ENCODE results near the gene SCO2.

DNA sequence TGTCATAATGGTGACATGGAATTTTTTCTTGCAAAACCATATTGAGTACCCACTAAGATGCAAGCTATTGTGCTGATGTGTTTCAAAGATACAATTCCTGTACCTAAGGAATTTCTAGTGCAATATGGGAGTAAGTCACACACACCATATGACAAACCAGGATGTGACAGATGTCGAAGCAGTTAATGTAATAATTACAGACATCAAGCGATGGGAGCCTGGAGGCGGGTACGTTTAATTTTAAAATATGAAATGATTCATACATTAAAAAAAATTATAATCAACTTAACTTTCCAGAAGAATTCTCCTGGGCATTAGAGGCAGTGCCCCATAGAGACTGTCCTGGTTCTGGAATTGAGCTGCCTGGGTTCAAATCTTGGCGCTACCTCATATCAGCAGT lies 31.3 kb upstream of the SCO2 start:
- TF ChIP-seq, protein P1, sequence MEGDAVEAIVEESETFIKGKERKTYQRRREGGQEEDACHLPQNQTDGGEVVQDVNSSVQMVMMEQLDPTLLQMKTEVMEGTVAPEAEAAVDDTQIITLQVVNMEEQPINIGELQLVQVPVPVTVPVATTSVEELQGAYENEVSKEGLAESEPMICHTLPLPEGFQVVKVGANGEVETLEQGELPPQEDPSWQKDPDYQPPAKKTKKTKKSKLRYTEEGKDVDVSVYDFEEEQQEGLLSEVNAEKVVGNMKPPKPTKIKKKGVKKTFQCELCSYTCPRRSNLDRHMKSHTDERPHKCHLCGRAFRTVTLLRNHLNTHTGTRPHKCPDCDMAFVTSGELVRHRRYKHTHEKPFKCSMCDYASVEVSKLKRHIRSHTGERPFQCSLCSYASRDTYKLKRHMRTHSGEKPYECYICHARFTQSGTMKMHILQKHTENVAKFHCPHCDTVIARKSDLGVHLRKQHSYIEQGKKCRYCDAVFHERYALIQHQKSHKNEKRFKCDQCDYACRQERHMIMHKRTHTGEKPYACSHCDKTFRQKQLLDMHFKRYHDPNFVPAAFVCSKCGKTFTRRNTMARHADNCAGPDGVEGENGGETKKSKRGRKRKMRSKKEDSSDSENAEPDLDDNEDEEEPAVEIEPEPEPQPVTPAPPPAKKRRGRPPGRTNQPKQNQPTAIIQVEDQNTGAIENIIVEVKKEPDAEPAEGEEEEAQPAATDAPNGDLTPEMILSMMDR (conservative IDR thresholded peaks at IDR 0.05; ENCODE audit: low read length): no peak
- no peak for TF ChIP-seq EZH2phosphoT487 (IDR thresholded peaks at IDR 0.05; ENCODE audit: borderline replicate concordance, low read depth, low read length)

Measured in OCI-LY7 (cell line).